Thoracic aorta (tissue), 2 donors: ENCODE measurements around the gene PRM1. TPM values are rescaled to one million over a fixed set of nuclear protein-coding genes. Genes with fewer than 3 reads are reported as not detected.

Source experiments
- ATAC-seq: fragments of 150-250 bp; one replicate; pipeline ENCODE4 v1.8.0; 2017; ENCODE audit warnings: low read depth; ENCODE audit not compliant: insufficient number of reproducible peaks, low FRiP score
- DNase-seq: peaks from one replicate; pipeline ENCODE4 v3.0.0-alpha.2; 2020; ENCODE audit warnings: low spot score
- H3K27ac ChIP-seq, 2 donors: fragments of 200-600 bp; sonication (generic); 1 replicate in 1 of 2; 2 replicates in 1 of 2; pipeline ENCODE4 v1.5.1; 2016; ENCODE audit warnings: mild to moderate bottlenecking in 2 of 2, moderate library complexity in 2 of 2
- H3K27me3 ChIP-seq: fragments of 200-600 bp; sonication (generic); replicated peaks from 2 replicates; pipeline ENCODE4 v1.6.0; 2016; ENCODE audit warnings: mild to moderate bottlenecking; ENCODE audit not compliant: insufficient read depth
- H3K36me3 ChIP-seq: fragments of 200-600 bp; sonication (generic); one replicate; pipeline ENCODE4 v1.5.1; 2016
- H3K4me1 ChIP-seq, 2 donors: fragments of 200-600 bp; sonication (generic); 1 replicate in 1 of 2; 2 replicates in 1 of 2; pipeline versions ENCODE4 v1.5.1 to v1.6.0; 2016; ENCODE audit warnings: low read depth in 2 of 2, mild to moderate bottlenecking in 1 of 2; ENCODE audit not compliant: control insufficient read depth in 1 of 2
- H3K4me3 ChIP-seq: fragments of 200-600 bp; sonication (generic); 2 replicates; pipeline ENCODE4 v1.5.1; 2016; ENCODE audit warnings: mild to moderate bottlenecking
- H3K9me3 ChIP-seq: fragments of 200-600 bp; sonication (generic); 2 replicates; pipeline ENCODE4 v1.5.1; 2016
- CTCF ChIP-seq: fragments of 200-600 bp; sonication (generic); IDR thresholded peaks from one replicate; pipeline ENCODE4 v1.5.1; 2019; ENCODE audit warnings: antibody characterized with exemption
- total RNA-seq, 2 donors: library from RNA; depleted of rRNA; stranded (reverse); fragments of >200 nt; gene quantifications; one replicate each; pipeline versions ENCODE4 v1.1.0 to v1.2.3, GENCODE V29; 2016

The PRM1 gene
- not detected for total RNA-seq

GRCh38 chr16:11280616-11281522 is at the start of gene PRM1:
Gene PRM1 (minus strand): TSS chr16:11281330. CDS start chr16:11281238, 92 bp downstream.
- ATAC-seq (no peak), DNase-seq (no peak)
- Histone ChIP-seq H3K27ac (no peak within 1 kb of the TSS), H3K27me3 (no peaks in the 10 kb centered on the region), H3K4me3 (no peak within 1 kb of the TSS), H3K36me3 (no peaks in the 10 kb centered on the region), H3K9me3 (no peaks in the 10 kb centered on the region), H3K4me1 (no peaks in the 10 kb centered on the region)
- no peak for TF ChIP-seq CTCF

GRCh38 chr16:11330526-11331237 is 49.6 kb upstream of the PRM1 start:
- Histone ChIP-seq H3K36me3 (no peaks in the 10 kb centered on the region), H3K27me3 (no peaks in the 10 kb centered on the region), H3K4me3 (no peak overlapping the region), H3K4me1 (peaks cover 14 to 19% of the 10 kb centered on the region in 2 donors), H3K9me3 (no peaks in the 10 kb centered on the region), H3K27ac (no peak overlapping the region)
- DNase-seq (no peak), ATAC-seq (no peak)
- no peak for TF ChIP-seq CTCF

GRCh38 chr16:11329891-11330290 is 48.8 kb upstream of the PRM1 start:
- Histone ChIP-seq H3K9me3 (no peaks in the 10 kb centered on the region), H3K4me1 (peaks cover 14 to 19% of the 10 kb centered on the region in 2 donors), H3K4me3 (no peak overlapping the region), H3K36me3 (no peaks in the 10 kb centered on the region), H3K27me3 (no peaks in the 10 kb centered on the region), H3K27ac (no peak overlapping the region)
- DNase-seq: no peak
- no peak for ATAC-seq
- TF ChIP-seq CTCF: no peak

GRCh38 chr16:11329071-11329491 is 48.0 kb upstream of the PRM1 start:
- no peaks in the 10 kb centered on the region for H3K36me3 ChIP-seq
- H3K27me3 ChIP-seq: no peaks in the 10 kb centered on the region
- ATAC-seq (no peak), DNase-seq (no peak)
- H3K27ac ChIP-seq: no peak overlapping the region
- H3K4me3 ChIP-seq: no peak overlapping the region
- H3K4me1 ChIP-seq: peaks cover 14 to 19% of the 10 kb centered on the region in 2 donors
- no peak for TF ChIP-seq CTCF
- no peaks in the 10 kb centered on the region for H3K9me3 ChIP-seq
